Measurements from ENCODE around the gene FKBP10.
"Not testable (repeated sequence)": the region's sequence is repeated elsewhere in the genome, so short reads cannot be mapped to it uniquely, and the experiment has no call there.

The FKBP10 gene

DNA sequence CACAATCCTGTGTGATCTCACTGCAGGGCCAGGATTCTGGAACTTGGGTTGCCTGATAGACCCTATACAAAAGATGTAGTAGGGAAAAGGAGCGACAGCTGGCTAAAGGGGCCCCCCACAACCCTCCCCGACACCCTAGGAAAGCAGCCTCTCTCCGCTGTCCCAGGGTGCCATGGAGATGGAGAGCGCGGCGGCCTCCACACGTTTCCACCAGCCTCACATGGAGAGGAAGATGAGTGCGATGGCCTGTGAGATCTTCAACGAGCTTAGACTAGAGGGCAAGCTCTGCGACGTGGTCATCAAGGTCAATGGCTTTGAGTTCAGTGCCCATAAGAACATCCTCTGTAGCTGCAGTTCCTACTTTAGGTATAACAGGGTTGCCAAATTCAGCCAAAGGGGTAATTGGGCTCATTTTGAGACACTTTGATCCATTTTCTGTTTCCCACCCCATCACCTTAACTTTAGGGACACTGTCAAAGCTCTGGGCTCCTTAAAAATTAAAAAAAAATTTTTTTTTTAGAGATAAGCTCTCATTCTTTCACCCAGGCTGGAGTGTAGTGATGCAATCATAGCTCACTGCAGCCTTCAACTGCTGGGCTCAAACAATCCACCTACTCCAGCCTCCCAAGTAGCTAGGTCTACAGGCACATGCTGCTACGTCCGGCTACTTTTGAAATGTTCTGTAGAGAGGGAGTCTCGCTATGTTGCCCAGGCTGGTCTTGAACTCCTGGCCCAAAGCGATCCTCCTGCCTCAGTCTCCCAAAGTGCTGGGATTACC, 25.1 kb downstream of the FKBP10 start, which contains the start of gene KLHL10:
KLHL10 (plus strand) TSS at position 65 of the 778 bp plus-strand sequence; CDS start at position 173, 108 bp downstream.
- DNase-seq (ENCODE audit: low read depth in 3 of 3): no peak

GRCh38 chr17:41839448-41839847, 26.6 kb downstream of the FKBP10 start:
- not testable (repeated sequence) for DNase-seq (ENCODE audit: low read depth in 3 of 3)

GRCh38 chr17:41840781-41841180, 28.0 kb downstream of the FKBP10 start:
- DNase-seq (ENCODE audit: low read depth in 3 of 3): not testable (repeated sequence)

DNA sequence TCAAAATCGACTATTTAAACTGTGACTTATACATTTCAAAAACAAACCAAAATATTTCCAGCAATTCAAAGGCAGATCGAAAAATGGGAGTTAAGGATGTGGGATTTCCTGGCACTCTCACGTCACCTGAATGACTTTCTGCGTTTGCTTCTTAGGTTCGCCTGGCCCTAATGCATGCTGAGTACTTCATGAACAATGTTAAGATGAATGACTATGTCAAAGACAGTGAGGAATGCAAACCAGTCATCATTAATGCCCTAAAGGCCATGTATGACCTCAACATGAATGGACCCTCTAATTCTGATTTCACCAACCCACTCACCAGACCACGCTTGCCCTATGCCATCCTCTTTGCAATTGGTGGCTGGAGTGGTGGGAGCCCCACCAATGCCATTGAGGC, 32.2 kb downstream of the FKBP10 start:
- no peak for DNase-seq (ENCODE audit: low read depth in 3 of 3)

DNA sequence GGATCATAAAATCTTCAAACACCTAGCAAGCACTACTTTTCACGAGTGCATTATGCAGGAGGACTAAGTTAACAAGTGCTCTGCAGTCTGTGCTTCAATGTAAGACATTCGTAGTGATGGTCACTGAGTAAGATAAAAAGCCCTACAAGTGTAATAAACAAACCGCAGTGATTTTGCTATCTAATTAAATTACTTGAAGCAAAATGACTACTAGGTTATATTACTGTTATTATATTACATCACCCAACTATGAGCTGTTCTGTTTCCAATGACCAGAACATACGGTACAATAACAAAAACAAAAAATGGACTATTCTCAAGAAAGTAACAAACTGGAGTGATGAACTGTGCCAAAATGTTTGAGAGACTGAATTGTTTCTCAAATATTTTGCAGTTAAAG, 36.0 kb downstream of the FKBP10 start:
- no peak for DNase-seq (ENCODE audit: low read depth in 3 of 3)

DNA sequence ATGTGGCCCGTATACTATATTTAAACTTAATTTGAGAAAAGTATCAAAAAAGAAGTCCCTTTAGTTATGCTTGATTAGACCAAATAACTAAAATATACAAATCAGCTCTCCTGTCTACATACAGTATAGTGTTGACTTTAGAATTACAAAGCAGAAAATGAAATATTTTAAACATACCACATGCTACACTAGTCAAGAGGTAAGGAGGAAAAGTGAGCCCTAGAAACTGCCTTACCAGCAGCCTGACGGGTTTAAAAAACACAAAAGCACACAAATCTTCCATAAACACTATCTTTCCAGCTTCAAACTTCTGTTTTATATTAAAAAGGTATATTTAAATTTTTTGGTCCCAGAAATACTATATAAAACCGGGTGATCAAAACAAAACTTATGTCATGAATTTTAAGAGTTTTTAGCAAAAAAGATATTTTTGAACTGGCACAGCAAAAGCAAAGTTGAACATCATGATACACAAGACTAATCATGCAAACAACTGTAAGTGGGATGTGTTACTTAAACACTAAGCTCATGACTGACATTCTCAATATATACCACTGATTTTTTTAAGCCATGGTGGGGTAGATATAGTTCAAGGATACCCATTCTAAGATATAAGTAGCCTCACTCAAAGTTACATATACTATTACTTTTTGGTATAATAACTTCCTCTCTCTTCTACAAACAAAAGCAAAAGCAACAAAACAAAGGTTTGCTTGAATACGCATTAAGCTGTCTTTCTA, 36.6 kb downstream of the FKBP10 start:
- no peak for DNase-seq (ENCODE audit: low read depth in 3 of 3)

GRCh38 chr17:41851382-41851781, 38.6 kb downstream of the FKBP10 start:
- not testable (repeated sequence) for DNase-seq (ENCODE audit: low read depth in 3 of 3)

DNA sequence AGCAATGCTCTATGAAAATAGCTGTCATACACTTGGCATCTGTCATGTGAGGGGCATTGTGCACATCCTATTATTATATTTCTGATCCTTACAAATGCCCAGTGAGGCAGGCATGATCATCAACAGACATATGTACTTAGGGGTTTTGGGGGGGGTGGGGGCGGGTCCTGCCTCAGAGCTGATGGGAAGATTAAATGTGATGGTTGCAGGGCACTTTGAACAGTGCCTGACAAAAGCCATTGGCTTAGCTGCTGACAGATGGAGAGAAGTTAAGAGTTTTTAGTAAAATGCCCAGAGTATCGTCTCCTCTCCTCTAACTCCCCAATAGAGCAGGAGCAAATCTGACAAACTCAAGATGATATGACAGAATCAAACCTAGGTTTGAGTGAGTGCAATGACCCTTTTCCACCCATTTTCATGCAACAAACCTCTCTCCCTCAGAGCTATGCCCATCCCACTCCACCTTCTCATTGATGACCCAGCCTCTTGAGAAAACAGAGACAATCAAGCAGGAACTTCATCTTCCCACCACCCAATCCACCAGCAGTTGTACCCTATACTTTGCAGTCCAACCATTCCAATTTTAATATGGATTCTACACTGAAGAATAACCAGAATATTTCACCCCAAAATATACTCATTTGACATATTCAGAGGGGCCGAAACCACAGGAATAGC, 47.6 kb downstream of the FKBP10 start:
- no peak for DNase-seq (ENCODE audit: low read depth in 3 of 3)

DNA sequence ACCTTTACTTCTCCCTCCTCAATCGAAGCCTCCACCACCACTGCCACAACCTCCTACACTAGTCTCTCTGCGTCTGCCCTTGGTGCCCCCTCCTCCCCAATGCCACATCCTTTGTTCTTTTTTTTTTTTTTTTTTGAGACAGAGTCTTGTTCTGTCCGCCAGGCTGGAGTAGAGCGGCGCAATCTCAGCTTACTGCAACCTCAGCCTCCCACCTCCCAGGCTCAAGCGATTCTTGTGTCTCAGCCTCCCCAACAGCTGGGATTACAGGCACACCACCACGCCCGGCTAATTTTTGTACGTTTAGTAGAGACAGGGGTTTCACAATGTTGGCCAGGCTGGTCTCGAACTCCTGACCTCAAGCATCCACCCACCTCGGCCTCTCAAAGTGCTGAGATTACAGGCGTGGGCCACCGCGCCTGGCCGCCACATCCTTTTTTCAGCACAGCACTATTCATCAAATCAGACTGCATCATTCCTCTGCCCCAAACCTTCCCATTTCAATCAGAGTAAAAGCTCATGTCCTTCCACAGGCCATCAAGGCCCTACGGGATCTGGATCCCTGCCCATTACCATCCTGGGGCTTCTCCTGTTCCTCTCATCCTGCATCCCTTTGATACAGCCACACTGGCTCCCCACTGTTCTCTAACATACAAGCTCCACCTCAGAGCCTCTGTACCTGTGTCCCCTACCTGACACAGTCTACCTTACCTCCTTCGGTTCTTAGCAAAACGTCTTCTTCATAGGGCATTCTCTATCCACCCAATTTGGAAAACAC, 50.5 kb downstream of the FKBP10 start:
- peak in 1 of 3 donors; percentile 16 for DNase-seq (ENCODE audit: low read depth in 3 of 3)

GRCh38 chr17:41864498-41864835, 51.7 kb downstream of the FKBP10 start:
- DNase-seq (ENCODE audit: low read depth in 3 of 3): no peak

GRCh38 chr17:41864836-41865595, 52.2 kb downstream of the FKBP10 start, which contains the start of gene KLHL11:
KLHL11 (minus strand) TSS chr17:41865423; CDS start chr17:41865370, 53 bp downstream.
- peak; percentile 80 to 82 (median 81) for DNase-seq (ENCODE audit: low read depth in 3 of 3)

- DNase-seq (ENCODE audit: low read depth in 3 of 3): no peak
These were observed 52.7 kb downstream of the FKBP10 start for GRCh38 chr17:41865596-41865893.

- no peak for DNase-seq (ENCODE audit: low read depth in 3 of 3)
These were observed 55.8 kb downstream of the FKBP10 start for GRCh38 chr17:41868568-41868967.

GRCh38 chr17:41869426-41869825, 56.6 kb downstream of the FKBP10 start:
- no peak for DNase-seq (ENCODE audit: low read depth in 3 of 3)

DNA sequence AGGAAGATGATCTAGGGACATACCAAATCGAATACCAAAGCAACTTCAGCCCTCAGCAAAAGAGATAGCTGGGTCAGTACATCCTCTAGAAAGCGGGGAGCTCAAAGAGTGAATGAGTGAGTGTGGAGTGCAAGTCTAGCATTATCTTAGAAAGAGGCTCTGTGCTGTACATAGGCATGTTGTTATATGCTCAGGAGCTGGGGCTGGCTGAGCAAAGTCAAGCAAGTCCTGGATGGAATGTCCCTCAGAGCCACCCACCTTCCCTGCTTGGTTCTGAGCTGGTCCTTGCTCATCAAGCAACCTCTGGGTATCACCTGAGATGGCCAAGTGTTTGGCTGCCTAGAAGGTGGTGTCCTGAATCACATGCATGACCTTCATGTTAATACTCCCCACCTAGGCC, 57.3 kb downstream of the FKBP10 start:
- no peak for DNase-seq (ENCODE audit: low read depth in 3 of 3)

- DNase-seq (ENCODE audit: low read depth in 3 of 3): no peak
These were observed 57.8 kb downstream of the FKBP10 start for GRCh38 chr17:41870627-41871026.

DNA sequence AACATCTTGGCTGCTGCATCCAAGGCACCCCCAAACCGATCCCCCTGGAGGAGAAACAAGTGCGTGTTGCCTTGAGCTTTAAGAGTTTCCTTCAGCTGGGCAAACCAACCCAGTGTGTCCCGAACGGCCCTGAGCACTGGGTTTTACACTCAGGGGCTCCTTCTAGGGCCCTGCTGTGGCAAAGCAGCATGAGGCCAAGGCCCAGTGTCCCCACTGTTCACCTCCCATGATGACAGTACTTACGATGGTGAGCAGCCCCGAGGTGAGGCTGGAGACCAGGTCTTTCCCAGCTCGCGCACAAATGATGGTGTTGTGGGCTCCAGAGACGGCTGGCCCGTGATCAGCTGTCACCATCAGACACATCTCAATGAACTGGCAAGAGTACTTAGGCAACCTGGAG, 59.0 kb downstream of the FKBP10 start:
- DNase-seq (ENCODE audit: low read depth in 3 of 3): no peak

Measured in stimulated activated CD4-positive, alpha-beta T cell treated with anti-CD3 and anti-CD28 coated beads, TNF-alpha, amount 100 ng/mL, for 48 hours (primary cell).